Sciatic nerve (tissue), 2 donors: Measurements from ENCODE around the gene MAP4K5. TPM values are rescaled to one million over a fixed set of nuclear protein-coding genes. Genes with fewer than 3 reads are reported as not detected.

Experiments
- ATAC-seq: fragments of 200-7000 bp; cut with Tn5 transposase; one replicate; pipeline ENCODE4 v1.9.1; 2020; ENCODE audit warnings: mild to moderate bottlenecking, moderate library complexity
- DNase-seq: peaks from one replicate; pipeline ENCODE4 v3.0.0-alpha.2; 2020; ENCODE audit warnings: low spot score
- intact Hi-C: fragments of 100-400 bp; cut with DNase I; formaldehyde crosslinking; loops from one replicate; pipeline ENCODE4 v1.14.2; 2022
- total RNA-seq: library from RNA; stranded (reverse); fragmentation: NEBNext Ultra II Directional; extraction: Animal tissue kit (Norgen Biotek cat#: 25700); gene quantifications from one replicate; pipeline ENCODE4 v1.2.1, GENCODE V29; 2021
- donor health status: DM: no; HTN: no; CAD: no.
- donor health status: DM: no; HTN: no; CAD: no.

The MAP4K5 gene
- total RNA-seq, 1 donor from 2014 or later = 94.6 TPM

DNA sequence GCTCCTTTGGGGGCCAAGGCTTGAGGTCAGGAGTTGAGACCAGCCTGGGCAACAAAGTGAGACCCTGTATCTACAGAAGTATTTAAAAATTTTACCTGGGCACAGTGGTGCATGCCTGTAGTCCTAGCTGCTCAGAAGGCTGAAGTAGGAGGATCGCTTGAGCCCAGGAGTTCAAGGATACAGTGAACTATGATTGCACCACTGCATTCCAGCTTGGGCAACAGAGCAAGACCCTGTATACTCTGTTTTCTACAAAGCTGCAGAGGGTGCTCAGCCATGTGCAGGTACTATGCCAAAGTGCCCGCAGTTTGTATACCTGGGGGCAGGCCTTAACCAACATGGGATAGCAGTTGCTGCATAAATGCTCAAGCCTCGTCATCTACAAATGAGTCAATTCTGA lies 108.8 kb downstream of the MAP4K5 start:
- DNase-seq (no peak), ATAC-seq (no peak)
- intact Hi-C loops = no loop called here

GRCh38 chr14:50421499-50421898 lies 110.9 kb downstream of the MAP4K5 start:
- DNase-seq (no peak), ATAC-seq (no peak)
- intact Hi-C loops = no loop called here

GRCh38 chr14:50417853-50418252 lies 114.5 kb downstream of the MAP4K5 start:
- no peak for DNase-seq
- intact Hi-C loops = no loop called here
- peak; percentile 73 for ATAC-seq

GRCh38 chr14:50410921-50411320 lies 121.4 kb downstream of the MAP4K5 start:
- ATAC-seq = peak; percentile 66
- intact Hi-C loops = no loop called here
- no peak for DNase-seq

GRCh38 chr14:50410071-50410470 lies 122.3 kb downstream of the MAP4K5 start:
- ATAC-seq (no peak), DNase-seq (no peak)
- intact Hi-C loops = no loop called here

DNA sequence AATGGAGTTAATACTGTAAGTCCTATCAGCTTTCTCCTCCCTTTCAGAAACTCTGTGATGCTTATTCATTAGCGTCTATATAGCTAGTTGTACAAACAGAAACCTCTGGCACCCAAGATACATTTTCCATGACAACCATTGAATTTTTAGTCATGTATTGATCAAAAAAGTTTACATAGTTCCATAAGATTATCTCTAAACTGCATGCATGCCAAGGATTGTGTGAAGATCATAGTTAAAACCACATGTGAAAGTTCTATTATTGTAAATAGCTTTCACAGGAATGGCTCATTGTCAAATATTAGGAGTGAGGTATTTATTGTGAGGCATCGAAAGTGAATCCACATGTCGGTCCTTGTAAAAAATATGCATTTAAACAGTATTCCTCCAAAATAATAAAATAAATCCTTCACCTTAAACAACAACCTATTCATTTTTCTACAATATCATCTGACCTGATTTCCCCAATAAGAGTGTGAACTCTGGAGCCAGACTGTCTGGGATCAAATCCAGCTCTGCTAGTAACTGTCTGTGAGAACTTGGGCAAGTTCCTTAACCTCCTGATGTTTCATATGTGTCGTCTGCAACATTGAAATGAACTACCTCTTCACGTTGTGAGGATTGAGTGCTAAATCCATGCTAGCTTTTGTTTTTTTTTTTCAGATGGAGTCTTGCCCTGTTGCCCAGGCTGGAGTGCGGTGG lies 125.1 kb downstream of the MAP4K5 start:
- no peak for DNase-seq
- ATAC-seq = peak; percentile 72
- intact Hi-C loops = no loop called here

GRCh38 chr14:50403419-50403818 lies 128.9 kb downstream of the MAP4K5 start:
- intact Hi-C loops = no loop called here
- DNase-seq = no peak
- ATAC-seq = no peak

DNA sequence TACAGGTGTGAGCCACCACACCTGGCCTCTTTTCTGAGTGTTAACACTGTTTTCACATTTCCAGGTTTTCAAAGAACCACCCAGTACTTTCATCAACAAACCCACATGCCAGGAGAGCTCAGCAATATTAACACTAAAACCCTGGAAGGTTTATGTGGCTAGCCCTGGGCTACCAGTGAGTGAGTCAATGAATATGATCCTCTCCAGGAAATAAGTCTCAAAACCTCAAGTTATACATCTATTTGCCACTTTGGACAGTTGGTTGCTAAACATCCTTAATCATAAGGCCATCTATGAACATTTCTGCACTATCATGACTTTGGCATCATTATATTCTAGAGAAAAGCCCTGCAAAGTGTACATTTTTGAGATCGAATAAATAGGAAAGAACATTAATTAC lies 129.4 kb downstream of the MAP4K5 start:
- no peak for ATAC-seq
- intact Hi-C loops = no loop called here

GRCh38 chr14:50400461-50400860 lies 131.9 kb downstream of the MAP4K5 start:
- intact Hi-C loops = no loop called here
- ATAC-seq (no peak), DNase-seq (no peak)

More for the DNA sequence above, 129.4 kb downstream of the MAP4K5 start:
- no peak for DNase-seq

DNA sequence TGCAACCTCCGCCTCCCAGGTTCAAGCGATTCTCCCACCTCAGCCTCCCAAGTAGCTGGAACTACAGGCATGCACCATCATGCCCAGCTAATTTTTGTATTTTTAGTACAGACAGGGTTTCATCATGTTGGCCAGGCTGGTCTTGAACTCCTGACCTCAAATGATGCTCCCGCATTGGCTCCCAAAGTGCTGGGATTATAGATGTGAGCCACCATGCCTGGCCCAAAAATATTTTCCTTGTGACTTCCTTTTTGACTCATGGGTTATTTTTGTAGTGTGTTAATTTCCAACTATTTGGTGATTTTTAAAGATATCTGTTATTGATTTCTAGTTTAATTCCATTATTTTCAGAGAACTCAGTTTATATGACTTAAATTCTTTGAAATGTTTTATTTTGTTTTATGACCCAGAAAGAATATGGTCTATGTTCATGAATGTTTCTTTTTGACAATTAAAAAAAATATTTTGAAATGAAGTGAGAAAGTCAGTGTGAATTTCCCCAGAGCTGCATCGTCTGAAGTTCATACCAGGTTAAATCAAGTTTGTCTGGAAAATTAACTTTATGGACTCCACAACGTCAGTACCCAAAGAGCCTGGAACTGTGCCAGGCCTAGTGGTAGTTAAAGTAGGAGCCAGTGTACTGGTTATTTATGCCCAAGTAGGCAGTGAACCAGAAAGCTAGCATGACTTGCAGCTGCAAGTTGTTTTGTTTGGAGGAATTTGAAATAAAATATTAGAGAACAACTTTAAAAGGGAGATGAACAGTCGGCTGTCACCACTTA lies 132.9 kb downstream of the MAP4K5 start:
- ATAC-seq (no peak), DNase-seq (no peak)
- intact Hi-C loops = no loop called here

DNA sequence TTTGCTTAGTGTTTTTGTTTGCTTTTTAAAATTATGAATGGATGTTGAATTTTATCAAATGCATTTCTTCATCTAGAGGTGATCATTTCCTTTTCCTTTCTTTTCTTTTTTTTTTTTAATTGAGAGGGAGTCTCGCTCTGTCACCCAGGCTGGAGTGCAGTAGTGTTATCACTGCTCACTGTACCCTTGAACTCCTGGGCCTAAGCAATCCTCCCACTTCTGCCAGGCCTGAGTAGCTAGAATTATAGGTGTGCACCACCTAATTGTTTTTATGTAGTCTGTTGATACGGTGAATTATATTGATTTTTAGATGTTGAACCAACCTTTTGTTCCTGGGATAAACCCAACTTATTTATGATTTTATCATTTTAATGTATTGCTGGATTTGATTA lies 134.2 kb downstream of the MAP4K5 start:
- DNase-seq (no peak), ATAC-seq (no peak)
- intact Hi-C loops = no loop called here

DNA sequence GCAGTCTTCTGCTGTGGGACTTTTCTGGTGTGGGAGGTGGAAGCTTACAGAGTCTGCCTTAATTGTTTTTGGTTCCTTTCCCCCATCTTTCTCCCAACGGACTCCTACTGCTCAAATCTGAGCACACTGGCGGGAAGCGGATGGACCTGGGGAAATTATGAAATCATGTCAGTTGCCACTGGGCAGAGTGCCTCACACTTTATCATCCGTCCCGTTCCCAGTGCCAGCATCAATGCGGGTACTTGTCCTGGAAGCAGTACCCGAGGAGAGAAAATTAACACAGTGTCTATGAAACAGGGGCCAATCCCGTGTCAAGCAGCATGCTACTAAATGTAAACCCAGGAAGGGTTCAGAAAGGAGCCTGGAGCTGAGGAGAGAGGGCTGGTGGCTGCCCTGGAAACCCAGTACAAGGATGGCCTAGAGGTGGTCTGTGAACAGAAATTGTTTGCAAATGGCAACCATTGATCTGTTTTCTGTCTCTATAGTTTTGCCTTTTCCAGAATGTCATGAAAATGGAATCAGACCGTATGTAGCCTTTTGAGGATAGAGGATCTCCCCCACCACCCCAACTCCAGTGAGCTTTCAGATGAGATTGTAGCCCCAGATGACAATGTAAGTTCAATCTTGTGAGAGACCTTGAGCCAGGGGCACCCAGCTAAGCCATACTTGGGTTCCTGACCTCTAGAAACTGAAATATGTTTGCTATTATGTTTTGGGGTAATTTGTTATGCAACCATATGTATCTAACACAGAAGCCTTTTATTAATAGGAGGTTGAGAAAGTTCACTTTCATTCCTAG lies 134.8 kb downstream of the MAP4K5 start:
- peak; percentile 44 for ATAC-seq
- DNase-seq = no peak
- intact Hi-C loops = no loop called here

DNA sequence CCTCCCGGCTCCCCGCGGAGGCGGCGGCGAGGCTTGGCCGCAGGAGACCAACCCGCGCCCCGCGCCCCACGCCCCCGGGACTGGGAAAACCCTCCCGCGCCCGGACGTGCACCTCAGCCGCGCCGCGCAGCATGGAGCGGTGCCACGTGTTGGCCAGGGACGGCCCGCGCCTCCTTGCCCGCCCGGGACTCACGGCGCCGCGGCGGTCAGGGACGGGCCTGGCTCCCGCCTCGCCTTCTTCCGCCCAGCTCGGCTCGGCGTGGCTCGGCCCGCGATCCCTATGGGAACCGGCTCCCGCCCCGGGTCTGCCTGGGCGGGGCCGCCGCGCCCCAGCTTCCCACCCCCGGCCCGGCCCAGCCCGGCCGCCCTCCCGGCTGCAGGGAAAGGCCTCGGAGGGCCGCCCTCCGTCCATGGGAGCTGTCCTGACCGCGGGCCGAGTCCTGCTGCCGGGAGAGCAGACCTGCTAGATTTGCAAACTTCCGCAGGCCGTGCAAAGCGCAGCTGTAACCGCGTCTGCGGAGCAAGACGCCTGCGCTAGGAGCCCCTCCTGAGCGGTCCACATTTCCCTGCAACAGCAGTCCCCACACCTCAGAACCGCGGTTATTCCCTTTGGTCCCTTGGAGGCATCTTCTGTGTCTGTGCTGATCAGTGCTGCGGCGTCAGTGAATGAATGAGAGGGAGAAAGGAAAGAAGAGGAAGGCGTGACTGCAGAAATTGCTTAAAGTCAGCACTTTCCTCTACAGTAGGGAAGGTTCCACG lies 135.6 kb downstream of the MAP4K5 start, which contains the start of gene CDKL1:
TSS of gene CDKL1 (minus strand) at position 251 of the 759 bp plus-strand sequence. CDS start 1,013 bp downstream, outside the sequence.
- DNase-seq = peak; percentile 75
- intact Hi-C loops = no loop called here
- peak; percentile 78 for ATAC-seq

- ATAC-seq (peak; percentile 51), DNase-seq (no peak)
- intact Hi-C loops = no loop called here
Observed at GRCh38 chr14:50395448-50395847, 136.9 kb downstream of the MAP4K5 start.

- ATAC-seq = no peak
- DNase-seq = no peak
- intact Hi-C loops = no loop called here
Observed at GRCh38 chr14:50394713-50395112, 137.7 kb downstream of the MAP4K5 start.

GRCh38 chr14:50389668-50390441 lies 142.5 kb downstream of the MAP4K5 start:
- intact Hi-C loops = no loop called here
- ATAC-seq (no peak), DNase-seq (no peak)

GRCh38 chr14:50388256-50388931 lies 144.0 kb downstream of the MAP4K5 start:
- intact Hi-C loops = no loop called here
- DNase-seq = no peak
- no peak for ATAC-seq

DNA sequence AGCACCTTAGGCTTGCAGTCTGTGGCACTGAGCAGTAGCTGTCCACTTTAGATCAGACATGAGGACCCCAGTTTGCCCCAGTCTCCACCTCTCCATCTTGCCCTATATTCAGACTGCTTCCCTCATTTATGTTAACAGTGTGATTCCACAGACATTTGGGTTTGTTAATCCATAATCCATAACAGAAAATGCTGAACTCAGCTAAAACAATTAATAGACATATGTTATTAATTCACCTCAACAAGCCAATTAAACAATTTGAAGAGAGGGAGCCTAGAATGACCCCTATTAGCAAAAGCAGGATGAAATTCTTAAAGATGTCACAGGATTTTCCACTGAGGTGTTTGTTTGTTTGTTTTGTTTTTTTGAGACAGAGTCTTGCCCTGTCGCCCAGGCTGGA lies 144.8 kb downstream of the MAP4K5 start:
- ATAC-seq (no peak), DNase-seq (no peak)
- intact Hi-C loops = no loop called here
